ENCODE measurements around the gene RALGAPA1.

- TF ChIP-seq CTCF (conservative IDR thresholded peaks at IDR 0.05 in 1 of 2, IDR thresholded peaks at IDR 0.05 in 1 of 2; ENCODE audit: low read depth in 1 of 2, low read length in 2 of 2) (no peak), EZH2 (IDR thresholded peaks at IDR 0.05; ENCODE audit: low read length, missing control alignments) (no peak)
Observed at GRCh38 chr14:35504260-35504659, 304.8 kb downstream of the RALGAPA1 start.

All from fibroblast of lung (primary cell).